GM04503 (cell line): ENCODE measurements around the gene ERGIC2.
"Not testable (repeated sequence)": the region's sequence is repeated elsewhere in the genome, so short reads cannot be mapped to it uniquely, and the experiment has no call there.

Experiments
- DNase-seq: peaks from one replicate; pipeline ENCODE4 v3.0.0-alpha.2; 2012; ENCODE audit warnings: low read depth

The ERGIC2 gene

GRCh38 chr12:29380536-29381523 is at the start of gene ERGIC2:
ERGIC2 (minus strand) TSS chr12:29381172; CDS start chr12:29371633, 9,539 bp downstream.
- DNase-seq: peak; percentile 87

DNA sequence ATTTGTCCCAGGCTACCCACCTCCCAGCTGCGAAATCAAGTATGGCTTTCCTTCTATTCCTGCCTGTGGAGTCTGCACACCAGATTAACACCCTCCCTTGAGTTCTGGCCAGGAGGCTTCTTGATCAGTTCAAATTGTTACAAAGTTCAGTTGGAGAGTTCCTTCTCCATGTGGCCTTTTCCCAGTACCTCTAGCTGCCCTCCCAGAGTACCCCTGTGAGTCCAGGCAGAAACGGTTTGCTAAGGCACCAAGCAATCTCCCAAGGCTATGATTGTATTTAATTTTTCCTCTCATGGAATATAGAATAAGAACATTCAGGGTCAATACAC is 49.7 kb upstream of the ERGIC2 start:
- DNase-seq: no peak

DNA sequence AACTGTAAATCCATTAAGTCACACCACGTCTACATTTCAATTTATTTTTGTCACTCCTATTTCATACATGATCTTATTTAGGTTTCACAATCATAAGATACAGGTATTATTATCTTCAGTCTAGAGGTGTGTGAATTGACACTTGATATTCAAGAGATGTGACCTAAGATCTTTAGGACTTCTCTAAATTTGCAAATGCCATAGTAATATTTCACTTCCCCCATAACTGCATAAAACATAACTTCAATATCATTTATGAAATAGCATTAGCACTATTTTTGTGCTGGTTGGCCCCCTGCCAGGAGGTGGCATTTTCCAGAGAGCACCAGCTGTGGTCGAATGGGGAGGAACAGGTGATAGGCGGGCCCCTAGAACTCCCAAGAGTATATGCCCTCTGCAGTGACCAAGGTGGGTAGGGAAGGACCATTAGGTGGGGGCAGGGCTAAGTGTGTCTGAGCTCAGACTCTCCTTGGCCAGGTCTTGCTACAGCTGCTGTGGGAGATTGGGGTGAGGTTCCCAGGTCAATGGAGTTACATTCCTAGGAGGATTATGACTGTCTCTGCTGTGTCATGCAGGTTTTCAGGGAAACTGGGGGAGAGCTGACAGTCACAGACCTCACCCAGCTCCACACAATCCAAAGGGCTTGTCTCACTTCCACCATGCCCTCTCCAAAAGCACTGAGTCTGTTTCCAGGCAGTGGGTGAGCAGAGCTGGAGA is 49.2 kb upstream of the ERGIC2 start:
- no peak for DNase-seq

- DNase-seq: peak; percentile 5
Observed at GRCh38 chr12:29428633-29429032, 47.7 kb upstream of the ERGIC2 start.

DNA sequence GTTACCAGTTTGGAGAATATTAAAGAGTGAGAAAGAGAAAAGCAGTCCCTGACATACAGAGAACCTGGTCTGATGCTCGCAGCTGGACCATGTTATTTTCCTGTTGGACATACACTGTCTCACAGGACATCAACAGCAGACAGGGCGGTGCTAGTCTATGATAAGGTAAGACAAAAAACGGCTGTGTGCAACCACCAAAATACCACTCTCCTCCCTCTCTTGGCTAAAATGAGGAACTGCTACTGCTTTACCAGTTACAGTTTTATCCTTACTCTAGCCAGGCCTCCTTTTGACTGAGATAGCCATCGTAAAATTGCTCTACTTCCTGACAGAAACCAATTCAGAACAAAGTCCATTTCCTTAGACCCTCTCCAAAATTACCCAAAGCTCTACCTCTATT is 47.0 kb upstream of the ERGIC2 start:
- DNase-seq: no peak

GRCh38 chr12:29426498-29426897 is 45.5 kb upstream of the ERGIC2 start:
- no peak for DNase-seq

DNA sequence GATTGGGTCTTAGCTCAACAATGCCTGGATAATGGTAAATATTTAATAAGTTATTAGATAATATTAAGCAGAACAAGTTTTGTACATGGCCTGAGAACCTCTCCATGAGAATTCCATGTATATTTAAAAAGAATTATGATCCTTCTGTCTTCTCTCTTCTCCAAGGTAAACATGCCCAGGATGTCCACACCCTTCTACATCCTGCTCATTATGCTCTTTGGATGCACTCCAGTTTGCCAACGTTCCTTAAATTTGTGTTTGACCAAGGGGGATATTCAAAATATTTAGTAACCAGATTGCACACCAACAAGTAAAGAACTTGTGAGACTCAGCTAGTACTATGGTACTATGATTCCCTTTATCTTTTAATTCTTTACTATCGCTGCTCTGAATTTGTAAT is 44.8 kb upstream of the ERGIC2 start:
- no peak for DNase-seq

GRCh38 chr12:29416748-29417147 is 35.8 kb upstream of the ERGIC2 start:
- DNase-seq: no peak

DNA sequence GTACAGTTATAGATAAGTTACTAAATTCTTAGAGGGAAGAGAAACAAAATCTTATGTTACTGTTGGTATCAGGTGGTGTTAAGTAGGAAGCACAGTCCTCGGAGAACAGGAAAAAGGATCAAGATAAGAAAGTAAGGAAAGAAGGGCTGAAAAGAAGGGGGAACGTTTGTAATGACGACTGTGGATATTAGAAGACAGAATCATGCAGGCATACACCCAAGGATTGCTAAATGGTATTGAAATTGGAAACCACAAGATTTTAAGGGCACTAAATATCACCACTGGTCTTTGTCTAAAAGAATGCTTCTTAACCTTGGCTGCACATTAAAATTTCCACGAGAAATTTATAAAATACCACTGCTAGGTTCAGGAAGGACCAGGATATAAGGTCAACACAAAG is 34.1 kb upstream of the ERGIC2 start:
- no peak for DNase-seq

DNA sequence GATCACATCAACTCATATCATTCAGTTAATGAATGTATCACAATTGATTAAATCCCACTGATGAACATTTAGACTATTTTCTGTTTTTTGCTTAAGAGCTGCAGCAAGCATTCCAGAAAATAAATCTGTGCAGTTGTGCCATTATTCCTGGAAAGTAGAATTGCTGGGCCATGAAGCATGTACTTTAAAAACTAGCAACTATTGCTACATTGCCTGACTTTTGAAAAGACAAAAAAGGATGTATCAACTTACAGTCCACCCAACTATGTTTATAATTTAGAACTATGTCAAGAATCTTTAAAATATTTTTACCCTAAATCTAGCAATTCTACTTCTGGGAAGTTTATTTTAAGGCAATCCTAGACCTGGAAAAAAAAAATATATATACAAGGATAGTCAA is 33.4 kb upstream of the ERGIC2 start:
- no peak for DNase-seq

DNA sequence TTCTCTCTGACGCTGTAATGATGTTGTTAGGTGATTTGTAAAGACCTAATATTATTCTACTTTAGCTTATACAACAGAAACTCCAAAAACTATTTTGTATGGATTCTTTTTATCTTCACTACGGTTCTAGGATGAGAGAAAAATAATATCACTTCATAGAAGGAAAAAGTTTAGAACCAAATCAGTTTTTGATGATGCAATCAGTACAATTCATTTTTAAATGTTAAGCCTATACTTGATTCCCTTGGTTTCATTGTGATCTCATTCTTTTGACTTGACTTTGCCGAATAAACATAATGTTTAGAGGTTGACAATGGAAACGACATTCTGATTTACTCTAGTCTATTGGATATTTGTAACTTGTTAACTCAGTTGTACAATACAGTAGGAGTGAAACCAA is 24.6 kb upstream of the ERGIC2 start:
- no peak for DNase-seq

GRCh38 chr12:29403991-29404390 is 23.0 kb upstream of the ERGIC2 start:
- no peak for DNase-seq

DNA sequence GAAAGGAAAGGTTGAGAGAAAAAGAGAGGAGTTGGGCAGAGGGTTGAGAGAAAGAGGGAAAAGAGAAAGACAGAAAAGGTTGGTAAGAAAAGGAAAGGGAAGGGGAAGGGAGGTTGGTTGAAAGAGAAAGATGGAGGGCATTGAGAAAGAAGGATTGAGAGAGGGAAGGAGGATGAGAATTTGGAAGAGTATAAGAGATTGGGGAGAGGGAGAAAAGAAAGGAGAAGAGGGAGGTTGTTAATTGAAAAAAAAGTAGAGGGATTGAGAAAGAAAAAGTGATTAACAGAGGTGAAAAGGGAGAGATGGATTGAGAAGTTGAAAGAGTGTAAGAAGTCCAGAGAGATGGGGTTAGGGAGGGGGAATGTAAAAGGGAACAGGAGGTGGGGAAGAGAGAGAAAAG is 21.5 kb upstream of the ERGIC2 start:
- DNase-seq: no peak

- no peak for DNase-seq
Observed at GRCh38 chr12:29398495-29398894, 17.5 kb upstream of the ERGIC2 start.

- DNase-seq: no peak
Observed at GRCh38 chr12:29396774-29397173, 15.8 kb upstream of the ERGIC2 start.

DNA sequence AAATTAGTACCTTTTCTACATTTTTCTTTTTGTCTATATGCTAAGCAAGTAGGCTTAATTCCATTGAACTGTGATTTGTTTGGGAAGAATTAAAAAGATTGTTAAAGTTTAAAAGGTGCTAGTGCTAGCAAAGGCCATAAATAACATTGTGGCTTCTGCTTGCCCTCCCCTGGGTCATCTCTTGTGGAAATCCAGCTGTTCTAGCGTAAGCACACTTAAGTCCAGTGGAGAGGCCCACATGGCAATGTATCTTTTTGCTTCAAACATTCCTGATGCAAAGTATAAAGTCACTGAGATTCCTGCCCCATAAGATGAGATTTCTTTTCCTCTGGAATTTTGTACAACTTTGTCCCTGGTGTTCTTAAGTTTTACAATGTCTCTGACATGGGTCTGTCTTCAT is 14.4 kb upstream of the ERGIC2 start:
- DNase-seq: no peak

DNA sequence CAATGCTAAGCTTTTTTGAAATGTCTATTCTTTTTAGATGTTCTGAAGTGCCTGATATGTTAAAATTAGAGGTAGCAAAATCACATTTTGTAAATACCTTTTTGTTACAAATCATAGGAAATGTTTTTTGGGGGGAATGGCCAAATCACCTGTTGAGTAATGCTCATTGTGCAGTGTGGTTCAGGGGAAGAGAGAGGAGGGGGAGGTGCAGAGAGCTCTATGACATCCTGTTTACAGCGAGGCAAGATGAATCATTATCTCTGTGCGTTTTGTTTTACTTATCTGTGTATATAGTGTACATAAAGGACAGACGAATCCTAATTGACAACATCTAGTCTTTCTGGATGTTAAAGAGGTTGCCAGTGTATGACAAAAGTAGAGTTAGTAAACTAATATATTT is 9.4 kb upstream of the ERGIC2 start:
- DNase-seq: not testable (repeated sequence)

DNA sequence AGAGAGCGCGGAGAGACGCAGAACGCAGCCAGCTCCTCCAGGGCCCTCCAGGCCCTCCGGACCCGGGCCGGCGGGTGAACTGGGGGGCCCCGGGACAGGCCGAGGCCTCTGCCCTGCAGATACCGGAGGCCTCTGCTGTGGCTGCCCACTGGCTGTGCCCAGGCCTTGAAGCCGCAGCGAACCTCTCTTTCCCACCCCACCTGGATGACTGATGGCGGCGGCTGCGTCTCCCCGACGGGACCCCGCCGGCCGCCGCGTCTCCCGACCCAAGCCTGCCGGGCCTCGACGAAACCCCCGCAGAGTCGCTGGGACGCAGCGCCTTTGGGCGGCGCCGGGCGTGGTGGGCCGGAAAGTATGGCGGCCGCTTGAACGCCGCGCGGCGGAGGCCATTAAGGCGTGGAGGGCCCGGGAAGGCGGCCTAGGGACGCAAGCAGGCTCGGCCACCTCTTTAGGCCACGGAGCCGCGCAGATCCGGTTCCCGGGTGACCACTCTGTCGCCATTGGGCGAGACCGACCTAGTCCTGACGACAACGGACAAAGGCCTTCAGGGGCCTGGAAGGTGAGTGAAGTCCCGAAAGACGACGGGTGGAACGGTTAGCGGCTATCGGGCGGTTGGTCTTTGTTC is 8.4 kb upstream of the ERGIC2 start:
- DNase-seq: no peak

DNA sequence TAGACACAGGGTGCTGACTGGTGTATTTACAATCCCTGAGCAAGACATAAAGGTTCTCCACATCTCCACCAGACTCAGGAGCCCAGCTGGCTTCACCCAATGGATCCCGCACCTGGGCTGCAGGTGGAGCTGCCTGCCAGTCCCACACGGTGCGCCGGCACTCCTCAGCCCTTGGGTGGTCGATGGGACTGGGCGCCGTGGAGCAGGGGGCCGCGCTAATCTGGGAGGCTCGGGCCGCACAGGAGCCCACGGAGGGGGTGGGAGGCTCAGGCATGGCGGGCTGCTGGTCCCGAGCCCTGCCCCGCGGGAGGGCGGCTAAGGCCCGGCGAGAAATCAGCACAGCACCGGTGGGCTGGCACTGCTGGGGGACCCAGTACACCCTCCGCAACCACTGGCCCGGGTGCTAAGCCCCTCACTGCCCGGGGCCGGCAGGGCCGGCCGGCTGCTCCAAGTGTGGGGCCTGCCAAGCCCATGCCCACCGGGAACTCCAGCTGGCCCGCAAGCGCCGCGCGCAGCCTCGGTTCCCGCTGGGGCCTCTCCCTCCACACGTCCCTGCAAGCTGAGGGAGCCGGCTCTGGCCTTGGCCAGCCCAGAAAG is 5.2 kb upstream of the ERGIC2 start:
- DNase-seq: not testable (repeated sequence)

DNA sequence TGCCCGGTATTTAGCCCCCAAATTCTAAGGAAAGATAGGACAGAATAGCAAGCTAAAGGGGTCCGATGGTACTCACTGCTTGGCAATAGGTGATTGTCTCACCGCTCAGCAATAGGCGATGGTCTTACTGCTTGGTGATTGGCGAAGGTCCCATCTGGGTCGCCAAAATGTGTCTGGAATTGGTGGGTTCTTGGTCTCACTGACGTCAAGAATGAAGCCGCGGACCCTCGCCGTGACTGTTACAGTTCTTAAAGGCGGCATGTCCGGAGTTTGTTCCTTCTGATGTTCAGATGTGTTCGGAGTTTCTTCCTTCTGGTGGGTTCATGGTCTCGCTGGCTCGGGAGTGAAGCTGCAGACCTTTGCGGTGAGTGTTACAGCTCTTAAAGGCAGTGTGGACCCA is 4.2 kb upstream of the ERGIC2 start:
- DNase-seq: not testable (repeated sequence)

DNA sequence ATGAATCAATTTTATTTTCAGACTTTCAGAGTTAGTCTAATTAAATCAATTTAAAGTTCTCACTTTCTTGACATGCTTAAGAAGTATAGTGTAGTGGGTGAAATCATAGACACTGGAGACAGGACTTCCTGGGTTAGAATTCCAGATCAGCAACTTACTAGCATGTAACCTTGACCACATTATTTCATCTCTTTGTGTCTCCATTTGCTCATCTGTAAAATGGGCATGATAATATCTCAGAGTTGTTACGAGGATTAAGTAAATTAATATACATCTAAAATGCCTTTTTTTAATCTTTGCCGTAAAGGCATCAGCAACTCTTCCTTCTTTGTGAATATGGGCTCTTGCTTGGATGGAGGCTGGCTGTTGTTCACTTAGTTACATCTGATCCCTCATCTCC is 1.3 kb upstream of the ERGIC2 start:
- DNase-seq: no peak

GRCh38 chr12:29376118-29376517 is 4.9 kb downstream of the ERGIC2 start:
- DNase-seq: no peak

DNA sequence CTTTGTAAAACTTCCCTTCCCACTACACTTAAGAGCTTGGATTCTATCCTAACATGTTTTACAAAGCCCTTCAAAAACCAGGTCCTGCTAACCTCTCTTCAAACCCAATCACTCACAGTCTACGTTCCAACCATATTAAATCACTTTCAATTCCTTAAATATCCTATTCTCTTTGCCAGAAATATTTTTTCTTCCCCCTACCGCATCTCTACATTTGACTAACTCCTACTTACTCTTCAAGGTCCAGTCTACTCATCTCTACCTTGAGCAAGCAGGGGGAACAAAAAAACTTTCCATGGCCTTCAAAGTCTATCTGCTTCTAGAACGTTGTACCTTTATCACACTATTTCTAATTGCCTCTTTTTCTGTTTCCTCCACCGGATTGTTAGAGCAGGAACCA is 6.1 kb downstream of the ERGIC2 start:
- no peak for DNase-seq
